A549 (cell line): ENCODE measurements around the gene TIGD3. TPM values are rescaled to one million over a fixed set of nuclear protein-coding genes. Genes with fewer than 3 reads are reported as not detected.

Experiments
- ATAC-seq, 2 experiments: fragments of 200-7000 bp in 1 of 2; fragments of >200 bp in 1 of 2; cut with Nextera tagmentation in 1 of 2; cut with Tn5 transposase in 1 of 2; 3 replicates each; pipeline versions ENCODE4 v1.8.0 to v1.9.1; 2018 to 2020; ENCODE audit warnings: mild to moderate bottlenecking in 1 of 2, moderate library complexity in 1 of 2
- CTCF ChIA-PET: fragments of 300-600 bp; sonication (Branson Sonifier 250); formaldehyde crosslinking; extraction: SDS; loops from one replicate; lab custom pipeline; 2021; ENCODE audit warnings: antibody characterized with exemption, inconsistent platforms; lab: Yijun Ruan, JAX
- POLR2A ChIA-PET: fragments of 350-600 bp; formaldehyde crosslinking; extraction: SDS; loops from one replicate; lab custom pipeline; 2021; ENCODE audit warnings: antibody characterized with exemption, inconsistent platforms; lab: Yijun Ruan, JAX
- DNase-seq, 2 experiments: peaks; one replicate each; pipeline versions ENCODE4 v3.0.0 to v3.0.0-alpha.2; 2011 to 2016; ENCODE audit warnings: low read depth in 1 of 2, low spot score in 1 of 2
- FAIRE-seq: peaks from 2 replicates; lab custom pipeline; 2011; peaks lifted over from hg19 to GRCh38; lab: Jason Lieb, UNC
- H3K27ac ChIP-seq, 2 experiments: fragments of >200 bp; sonication (Bioruptor Twin); formaldehyde crosslinking; 3 replicates each; pipeline ENCODE4 v1.5.1; 2016 to 2017
- H3K4me1 ChIP-seq: fragments of >200 bp; sonication (Bioruptor Twin); formaldehyde crosslinking; 3 replicates; pipeline ENCODE4 v1.6.1; 2016
- H3K4me2 ChIP-seq: fragments of >200 bp; sonication (Bioruptor Twin); formaldehyde crosslinking; 3 replicates; pipeline ENCODE4 v1.6.1; 2016
- H3K4me3 ChIP-seq: fragments of >200 bp; sonication (Bioruptor Twin); formaldehyde crosslinking; 3 replicates; pipeline ENCODE4 v1.5.1; 2016
- H3K9me3 ChIP-seq: fragments of >200 bp; sonication (Bioruptor Twin); formaldehyde crosslinking; 3 replicates; pipeline ENCODE4 v1.6.1; 2016
- BHLHE40 ChIP-seq: IDR thresholded peaks from 2 replicates; pipeline ENCODE4 v1.6.1; 2012; ENCODE audit warnings: low read depth, low read length, inconsistent platforms
- CBX2 ChIP-seq: fragments of 200-600 bp; sonication (generic); IDR thresholded peaks from 2 replicates; pipeline ENCODE4 v1.6.1; 2016; ENCODE audit warnings: low read depth, mild to moderate bottlenecking, borderline replicate concordance
- CBX8 ChIP-seq: fragments of 200-600 bp; sonication (generic); IDR thresholded peaks from 2 replicates; pipeline ENCODE4 v1.6.1; 2016
- CEBPB ChIP-seq, 2 experiments: fragments of >200 bp in 1 of 2; sonication (Bioruptor Twin) in 1 of 2; formaldehyde crosslinking in 1 of 2; IDR thresholded peaks; 2 replicates each; pipeline ENCODE4 v1.6.1; 2012 to 2016
- EHF ChIP-seq: fragments of 250-450 bp; sonication (Bioruptor Pico); IDR thresholded peaks from 2 replicates; pipeline ENCODE4 v1.5.0; 2020; ENCODE audit warnings: mild to moderate bottlenecking
- EHMT2 ChIP-seq: fragments of 200-600 bp; sonication (generic); IDR thresholded peaks from 2 replicates; pipeline ENCODE4 v1.6.1; 2016; ENCODE audit warnings: antibody characterized with exemption, low read depth, mild to moderate bottlenecking, moderate library complexity
- ESRRA ChIP-seq: fragments of 150-350 bp; IDR thresholded peaks from 2 replicates; pipeline ENCODE4 v1.6.1; 2014; ENCODE audit warnings: mild to moderate bottlenecking, low read length, borderline replicate concordance
- FOSL2 ChIP-seq, 2 experiments: fragments of 450-650 bp in 1 of 2; fragments of >200 bp in 1 of 2; sonication (Bioruptor Twin) in 1 of 2; formaldehyde crosslinking; IDR thresholded peaks; 2 replicates each; pipeline versions ENCODE4 v1.5.0 to v1.6.1; 2016 to 2020; ENCODE audit warnings: mild to moderate bottlenecking in 1 of 2, moderate library complexity in 1 of 2
- FOXS1 ChIP-seq: fragments of 250-450 bp; sonication (Bioruptor Pico); IDR thresholded peaks from 2 replicates; pipeline ENCODE4 v1.5.0; 2020; ENCODE audit warnings: mild to moderate bottlenecking, moderate library complexity
- GATA3 ChIP-seq: IDR thresholded peaks from 2 replicates; pipeline ENCODE4 v1.6.1; 2012; ENCODE audit warnings: borderline replicate concordance
- HDAC2 ChIP-seq: fragments of 200-600 bp; sonication (generic); IDR thresholded peaks from 2 replicates; pipeline ENCODE4 v1.6.1; 2016
- HEYL ChIP-seq: fragments of 250-450 bp; sonication (Bioruptor Pico); IDR thresholded peaks from 2 replicates; pipeline ENCODE4 v1.8.0; 2021; ENCODE audit warnings: mild to moderate bottlenecking, moderate library complexity
- HOXA7 ChIP-seq: fragments of 250-450 bp; sonication (Bioruptor Pico); IDR thresholded peaks from 2 replicates; pipeline ENCODE4 v1.5.0; 2020; ENCODE audit warnings: mild to moderate bottlenecking, moderate library complexity
- HOXB5 ChIP-seq: fragments of 250-450 bp; sonication (Bioruptor Pico); IDR thresholded peaks from 2 replicates; pipeline ENCODE4 v1.5.0; 2020; ENCODE audit warnings: mild to moderate bottlenecking, moderate library complexity
- JUN ChIP-seq, 2 experiments: fragments of >200 bp; sonication (Bioruptor Twin); formaldehyde crosslinking; IDR thresholded peaks; 2 replicates in 1 of 2; 3 replicates in 1 of 2; pipeline ENCODE4 v1.6.1; 2016 to 2017
- JUNB ChIP-seq: fragments of >200 bp; sonication (Bioruptor Twin); formaldehyde crosslinking; IDR thresholded peaks from 2 replicates; pipeline ENCODE4 v1.6.1; 2016
- KDM1A ChIP-seq: fragments of 200-600 bp; sonication (generic); IDR thresholded peaks from 2 replicates; pipeline ENCODE4 v1.6.1; 2016; ENCODE audit warnings: low read depth, mild to moderate bottlenecking
- MYC ChIP-seq: IDR thresholded peaks from 2 replicates; pipeline ENCODE4 v1.6.1; 2012; ENCODE audit warnings: mild to moderate bottlenecking, inconsistent platforms, low read length, improper control_type of control experiment, borderline replicate concordance
- NFE2L2 ChIP-seq: fragments of 150-350 bp; conservative IDR thresholded peaks from 2 replicates; pipeline ENCODE4 v1.6.1; 2014; ENCODE audit warnings: low read length
- NPAS2 ChIP-seq: fragments of 250-450 bp; sonication (Bioruptor Pico); IDR thresholded peaks from 2 replicates; pipeline ENCODE4 v1.8.0; 2022; ENCODE audit warnings: mild to moderate bottlenecking, moderate library complexity, borderline replicate concordance
- NR3C1 ChIP-seq: fragments of >200 bp; sonication (Bioruptor Twin); formaldehyde crosslinking; IDR thresholded peaks from 3 replicates; pipeline ENCODE4 v1.6.1; 2017
- PHF8 ChIP-seq: fragments of 200-600 bp; sonication (generic); IDR thresholded peaks from 2 replicates; pipeline ENCODE4 v1.6.1; 2016; ENCODE audit warnings: low read depth, mild to moderate bottlenecking, antibody characterized with exemption, moderate library complexity, borderline replicate concordance
- POLR2A ChIP-seq: IDR thresholded peaks from 2 replicates; pipeline ENCODE4 v1.6.1; 2012; ENCODE audit warnings: mild to moderate bottlenecking, low read length
- RAD21 ChIP-seq, 2 experiments: fragments of >200 bp in 1 of 2; sonication (Bioruptor Twin) in 1 of 2; formaldehyde crosslinking in 1 of 2; IDR thresholded peaks in 1 of 2; conservative IDR thresholded peaks in 1 of 2; 2 replicates in 1 of 2; 3 replicates in 1 of 2; pipeline ENCODE4 v1.6.1; 2012 to 2018; ENCODE audit warnings: inconsistent platforms in 1 of 2
- RARB ChIP-seq: fragments of 250-450 bp; sonication (Bioruptor Pico); IDR thresholded peaks from 2 replicates; pipeline ENCODE4 v1.8.0; 2021; ENCODE audit warnings: mild to moderate bottlenecking, moderate library complexity
- RCOR1 ChIP-seq: fragments of 150-350 bp; IDR thresholded peaks from 2 replicates; pipeline ENCODE4 v1.6.1; 2014; ENCODE audit warnings: antibody characterized with exemption, low read length, low read depth
- SMC3 ChIP-seq: fragments of >200 bp; sonication (Bioruptor Twin); formaldehyde crosslinking; IDR thresholded peaks from 3 replicates; pipeline ENCODE4 v1.6.1; 2018; ENCODE audit warnings: inconsistent platforms
- SREBF2 ChIP-seq: fragments of 450-650 bp; IDR thresholded peaks from 2 replicates; pipeline ENCODE4 v1.6.1; 2014; ENCODE audit warnings: mild to moderate bottlenecking, moderate library complexity
- TFCP2L1 ChIP-seq: fragments of 250-450 bp; sonication (Bioruptor Pico); IDR thresholded peaks from 2 replicates; pipeline ENCODE4 v1.5.0; 2021; ENCODE audit warnings: mild to moderate bottlenecking
- ZC3H11A ChIP-seq: fragments of 450-650 bp; IDR thresholded peaks from 2 replicates; pipeline ENCODE4 v1.6.1; 2014; ENCODE audit warnings: antibody characterized with exemption, mild to moderate bottlenecking
- ZSCAN20 ChIP-seq: fragments of 250-450 bp; sonication (Bioruptor Pico); IDR thresholded peaks from 2 replicates; pipeline ENCODE4 v1.8.0; 2022; ENCODE audit warnings: mild to moderate bottlenecking, moderate library complexity
- WGBS: methylation state at CpG from one replicate; pipeline ENCODE4 v1.1.6; 2017; ENCODE audit errors: missing lambda C conversion rate; 5-methylcytosine and 5-hydroxymethylcytosine counted together
- polyA plus RNA-seq, 4 experiments: library from polyadenylated mRNA; depleted of rRNA in 3 of 4; stranded (reverse); fragments of >200 nt; fragmentation: RNase III in 1 of 4; extraction: RNeasy Plus Mini Kit Qiagen cat#74134 plus additional on column Dnase treatment in 1 of 4; gene quantifications; 2 replicates in 3 of 4; 3 replicates in 1 of 4; pipeline ENCODE4 v1.2.3, GENCODE V29; 2011 to 2017
- TF ChIP-seq, protein P1 (sequence below): fragments of 250-450 bp; sonication (Bioruptor Pico); IDR thresholded peaks from 2 replicates; pipeline ENCODE4 v1.5.0; 2021; ENCODE audit warnings: mild to moderate bottlenecking, moderate library complexity, borderline replicate concordance
- TF ChIP-seq, protein P2 (sequence below): IDR thresholded peaks from 2 replicates; pipeline ENCODE4 v1.6.1; 2012; ENCODE audit warnings: low read depth, borderline replicate concordance
- TF ChIP-seq, protein P3 (sequence below): IDR thresholded peaks from 2 replicates; pipeline ENCODE4 v1.6.1; 2012

Gene TIGD3
- polyA plus RNA-seq, 2 of the 4 experiments (the other 2 are of a cell fraction) = 0.37 to 0.66 TPM

DNA sequence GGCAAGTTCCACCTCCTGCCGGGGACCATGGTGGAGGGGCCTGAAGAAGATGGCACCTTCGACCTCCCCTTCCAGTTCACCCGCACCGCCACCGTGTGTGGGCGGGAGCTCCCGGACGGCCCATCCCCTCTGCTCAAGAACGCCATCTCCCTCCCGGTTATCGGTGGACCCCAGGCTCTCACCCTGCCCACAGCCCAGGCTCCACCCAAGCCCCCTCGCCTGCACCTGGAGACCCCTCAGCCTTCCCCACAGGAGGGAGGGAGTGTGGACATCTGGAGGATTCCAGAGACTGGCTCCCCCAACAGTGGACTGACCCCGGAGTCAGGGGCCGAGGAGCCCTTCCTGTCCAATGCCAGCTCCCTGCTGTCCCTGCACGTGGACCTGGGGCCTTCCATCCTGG, 33.5 kb upstream of the TIGD3 start:
- 90% methylated on average over 13 of the region's 15 CpGs for WGBS
- ChIA-PET POLR2A (no interaction called here), CTCF (interaction anchor here (0.6 to 78.3 kb wide), 4 partner anchors 10 to 196 kb away, joined by 4 to 3090 read pairs (median 32); partner anchors contain the start of genes CDC42EP2, DPF2 and POLA2)
- Histone ChIP-seq H3K27ac (no peak overlapping the region), H3K4me2 (no peak overlapping the region), H3K9me3 (no peaks in the 10 kb centered on the region), H3K4me1 (peaks cover 21% of the 10 kb centered on the region), H3K4me3 (no peak overlapping the region)
- TF ChIP-seq ZSCAN20 (CRISPR knock-in tag) (no peak), SREBF2 (no peak), MYC (no peak), KDM1A (no peak), JUN (IDR thresholded peaks at IDR 0.05) (no peak), ESRRA (no peak), TFCP2L1 (CRISPR knock-in tag) (no peak), NFE2L2 (no peak), HOXB5 (CRISPR knock-in tag) (no peak), POLR2A (no peak), FOXS1 (CRISPR knock-in tag) (no peak), SMC3 (no peak), RCOR1 (no peak), NPAS2 (CRISPR knock-in tag) (no peak), CEBPB (IDR thresholded peaks at IDR 0.05) (no peak), BHLHE40 (no peak), NR3C1 (no peak), EHF (CRISPR knock-in tag) (no peak)
- TF ChIP-seq, protein P1, sequence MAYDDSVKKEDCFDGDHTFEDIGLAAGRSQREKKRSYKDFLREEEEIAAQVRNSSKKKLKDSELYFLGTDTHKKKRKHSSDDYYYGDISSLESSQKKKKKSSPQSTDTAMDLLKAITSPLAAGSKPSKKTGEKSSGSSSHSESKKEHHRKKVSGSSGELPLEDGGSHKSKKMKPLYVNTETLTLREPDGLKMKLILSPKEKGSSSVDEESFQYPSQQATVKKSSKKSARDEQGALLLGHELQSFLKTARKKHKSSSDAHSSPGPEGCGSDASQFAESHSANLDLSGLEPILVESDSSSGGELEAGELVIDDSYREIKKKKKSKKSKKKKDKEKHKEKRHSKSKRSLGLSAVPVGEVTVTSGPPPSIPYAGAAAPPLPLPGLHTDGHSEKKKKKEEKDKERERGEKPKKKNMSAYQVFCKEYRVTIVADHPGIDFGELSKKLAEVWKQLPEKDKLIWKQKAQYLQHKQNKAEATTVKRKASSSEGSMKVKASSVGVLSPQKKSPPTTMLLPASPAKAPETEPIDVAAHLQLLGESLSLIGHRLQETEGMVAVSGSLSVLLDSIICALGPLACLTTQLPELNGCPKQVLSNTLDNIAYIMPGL (CRISPR knock-in tag) = no peak
- TF ChIP-seq, protein P2, sequence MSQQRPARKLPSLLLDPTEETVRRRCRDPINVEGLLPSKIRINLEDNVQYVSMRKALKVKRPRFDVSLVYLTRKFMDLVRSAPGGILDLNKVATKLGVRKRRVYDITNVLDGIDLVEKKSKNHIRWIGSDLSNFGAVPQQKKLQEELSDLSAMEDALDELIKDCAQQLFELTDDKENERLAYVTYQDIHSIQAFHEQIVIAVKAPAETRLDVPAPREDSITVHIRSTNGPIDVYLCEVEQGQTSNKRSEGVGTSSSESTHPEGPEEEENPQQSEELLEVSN = no peak
- no peak for DNase-seq
- ATAC-seq = no peak
- FAIRE-seq = no peak

- H3K27ac ChIP-seq = no peak overlapping the region
- CTCF ChIA-PET = interaction anchor here (1.4 to 78.3 kb wide), 4 partner anchors 9 to 118 kb away, joined by 4 to 3090 read pairs (median 32); partner anchors contain the start of genes CDC42EP2, DPF2 and POLA2
- DNase-seq = no peak
- FAIRE-seq = no peak
- TF ChIP-seq FOSL2 (IDR thresholded peaks at IDR 0.05) (no peak), FOSL2 (CRISPR knock-in tag; IDR thresholded peaks at IDR 0.05) (no peak), PHF8 (no peak), EHMT2 (no peak), ZSCAN20 (CRISPR knock-in tag) (no peak), BHLHE40 (no peak), RAD21 (conservative IDR thresholded peaks at IDR 0.05 in 1 of 2, IDR thresholded peaks at IDR 0.05 in 1 of 2) (no peak), ZC3H11A (no peak), HDAC2 (no peak), SREBF2 (no peak), JUNB (no peak), GATA3 (no peak), CBX8 (no peak), HEYL (CRISPR knock-in tag) (no peak), HOXA7 (no peak), RARB (CRISPR knock-in tag) (no peak), CBX2 (no peak)
- TF ChIP-seq, protein P1 (CRISPR knock-in tag) = no peak
- TF ChIP-seq, protein P2 = no peak
- TF ChIP-seq, protein P3, sequence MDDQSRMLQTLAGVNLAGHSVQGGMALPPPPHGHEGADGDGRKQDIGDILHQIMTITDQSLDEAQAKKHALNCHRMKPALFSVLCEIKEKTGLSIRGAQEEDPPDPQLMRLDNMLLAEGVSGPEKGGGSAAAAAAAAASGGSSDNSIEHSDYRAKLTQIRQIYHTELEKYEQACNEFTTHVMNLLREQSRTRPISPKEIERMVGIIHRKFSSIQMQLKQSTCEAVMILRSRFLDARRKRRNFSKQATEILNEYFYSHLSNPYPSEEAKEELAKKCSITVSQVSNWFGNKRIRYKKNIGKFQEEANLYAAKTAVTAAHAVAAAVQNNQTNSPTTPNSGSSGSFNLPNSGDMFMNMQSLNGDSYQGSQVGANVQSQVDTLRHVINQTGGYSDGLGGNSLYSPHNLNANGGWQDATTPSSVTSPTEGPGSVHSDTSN = no peak
- 93% methylated on average over 13 of the region's 13 CpGs for WGBS
- no peak overlapping the region for H3K4me2 ChIP-seq
- no peaks in the 10 kb centered on the region for H3K9me3 ChIP-seq
- POLR2A ChIA-PET = no interaction called here
- ATAC-seq = no peak
- peaks cover 12% of the 10 kb centered on the region for H3K4me1 ChIP-seq
- no peak overlapping the region for H3K4me3 ChIP-seq
Observed at GRCh38 chr11:65321828-65322485, 32.6 kb upstream of the TIGD3 start.
